Measurements from ENCODE around the gene TK2. TPM values are rescaled to one million over a fixed set of nuclear protein-coding genes. Genes with fewer than 3 reads are reported as not detected.
A peak's percentile ranks its signal among the peaks of the same experiment; 100 is the strongest.

The TK2 gene
- total RNA-seq, 1 donor from 2014 or later, result 33.2 TPM

DNA sequence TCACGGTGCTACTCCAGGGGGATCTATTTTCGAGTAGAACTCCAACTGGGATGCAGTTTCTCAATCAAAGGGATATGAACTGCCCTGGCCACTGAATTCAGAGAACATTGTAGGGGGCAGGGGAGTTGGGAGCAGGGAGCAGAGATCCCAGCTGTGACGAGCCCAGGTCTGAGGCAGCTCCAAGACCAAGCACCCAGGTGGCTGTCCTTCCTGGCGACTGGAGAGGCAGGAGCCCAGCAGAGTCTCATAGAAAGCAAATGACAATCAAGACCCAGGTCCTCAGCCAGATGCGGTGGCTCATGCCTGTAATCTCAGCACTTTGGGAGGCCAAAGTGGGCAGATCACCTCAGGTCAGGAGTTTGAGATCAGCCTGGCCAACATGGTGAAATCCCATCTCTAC lies 60.1 kb downstream of the TK2 start:
- Mint-ChIP-seq H3K4me3 (ENCODE audit: unreplicated experiment) (no peak overlapping the region), H3K27ac (ENCODE audit: unreplicated experiment) (no peak overlapping the region), H3K27me3 (ENCODE audit: unreplicated experiment) (no peaks in the 10 kb centered on the region), H3K4me1 (ENCODE audit: unreplicated experiment) (peaks cover 24% of the 10 kb centered on the region), H3K9me3 (ENCODE audit: unreplicated experiment) (no peaks in the 10 kb centered on the region), H3K36me3 (ENCODE audit: unreplicated experiment) (no peaks in the 10 kb centered on the region)
- DNase-seq (ENCODE audit: extremely low spot score, unreplicated experiment), result no peak
- TF ChIP-seq, protein P1, sequence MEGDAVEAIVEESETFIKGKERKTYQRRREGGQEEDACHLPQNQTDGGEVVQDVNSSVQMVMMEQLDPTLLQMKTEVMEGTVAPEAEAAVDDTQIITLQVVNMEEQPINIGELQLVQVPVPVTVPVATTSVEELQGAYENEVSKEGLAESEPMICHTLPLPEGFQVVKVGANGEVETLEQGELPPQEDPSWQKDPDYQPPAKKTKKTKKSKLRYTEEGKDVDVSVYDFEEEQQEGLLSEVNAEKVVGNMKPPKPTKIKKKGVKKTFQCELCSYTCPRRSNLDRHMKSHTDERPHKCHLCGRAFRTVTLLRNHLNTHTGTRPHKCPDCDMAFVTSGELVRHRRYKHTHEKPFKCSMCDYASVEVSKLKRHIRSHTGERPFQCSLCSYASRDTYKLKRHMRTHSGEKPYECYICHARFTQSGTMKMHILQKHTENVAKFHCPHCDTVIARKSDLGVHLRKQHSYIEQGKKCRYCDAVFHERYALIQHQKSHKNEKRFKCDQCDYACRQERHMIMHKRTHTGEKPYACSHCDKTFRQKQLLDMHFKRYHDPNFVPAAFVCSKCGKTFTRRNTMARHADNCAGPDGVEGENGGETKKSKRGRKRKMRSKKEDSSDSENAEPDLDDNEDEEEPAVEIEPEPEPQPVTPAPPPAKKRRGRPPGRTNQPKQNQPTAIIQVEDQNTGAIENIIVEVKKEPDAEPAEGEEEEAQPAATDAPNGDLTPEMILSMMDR (IDR thresholded peaks at IDR 0.05), result no peak

DNA sequence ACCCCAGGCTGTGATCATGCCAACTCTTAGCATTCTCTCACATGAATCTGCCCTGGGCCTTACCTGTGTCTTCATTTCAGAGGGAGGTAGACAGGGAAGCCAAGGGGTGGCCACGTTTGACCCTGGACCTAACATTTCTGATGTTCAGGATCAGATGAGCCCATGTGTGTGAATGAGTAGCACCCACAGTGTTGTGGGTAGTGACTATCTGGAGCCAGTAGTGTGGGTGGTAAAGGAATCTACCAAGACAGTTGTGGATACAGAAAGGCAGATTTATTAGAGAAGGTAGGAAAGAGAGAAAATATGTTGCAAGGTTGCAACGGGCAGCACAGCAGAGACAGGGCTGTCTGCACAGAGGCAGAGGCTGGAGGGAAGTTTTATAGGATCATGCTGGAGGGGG lies 60.5 kb downstream of the TK2 start:
- H3K9me3 Mint-ChIP-seq (ENCODE audit: unreplicated experiment), result no peaks in the 10 kb centered on the region
- no peak overlapping the region for H3K27ac Mint-ChIP-seq (ENCODE audit: unreplicated experiment)
- no peak for DNase-seq (ENCODE audit: extremely low spot score, unreplicated experiment)
- no peaks in the 10 kb centered on the region for H3K27me3 Mint-ChIP-seq (ENCODE audit: unreplicated experiment)
- no peak overlapping the region for H3K4me3 Mint-ChIP-seq (ENCODE audit: unreplicated experiment)
- peaks cover 24% of the 10 kb centered on the region for H3K4me1 Mint-ChIP-seq (ENCODE audit: unreplicated experiment)
- TF ChIP-seq, protein P1 (IDR thresholded peaks at IDR 0.05), result no peak
- no peaks in the 10 kb centered on the region for H3K36me3 Mint-ChIP-seq (ENCODE audit: unreplicated experiment)

DNA sequence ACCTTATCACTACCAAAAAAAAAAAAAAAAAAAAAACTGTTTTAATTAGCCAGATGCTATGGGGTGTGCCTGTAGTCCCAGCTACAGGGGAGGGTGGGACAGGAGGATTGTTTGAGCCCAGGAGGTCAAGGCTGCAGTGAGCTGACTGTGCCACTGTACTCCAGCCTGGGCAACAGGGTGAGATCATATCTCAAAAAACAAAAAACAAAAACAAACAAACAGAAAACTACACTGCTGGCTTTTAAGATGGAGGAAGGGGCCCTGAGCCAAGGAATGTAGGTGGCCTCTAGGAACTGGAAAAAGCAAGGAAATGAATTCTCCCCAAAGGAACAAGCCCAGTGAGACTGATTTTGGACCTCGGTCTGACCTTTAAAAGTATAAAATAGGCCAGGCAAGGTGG lies 61.4 kb downstream of the TK2 start:
- TF ChIP-seq, protein P1 (IDR thresholded peaks at IDR 0.05), result no peak
- peak overlapping the region; percentile 23 for H3K27ac Mint-ChIP-seq (ENCODE audit: unreplicated experiment)
- H3K4me3 Mint-ChIP-seq (ENCODE audit: unreplicated experiment), result no peak overlapping the region
- H3K36me3 Mint-ChIP-seq (ENCODE audit: unreplicated experiment), result no peaks in the 10 kb centered on the region
- H3K4me1 Mint-ChIP-seq (ENCODE audit: unreplicated experiment), result peaks cover 26% of the 10 kb centered on the region
- H3K9me3 Mint-ChIP-seq (ENCODE audit: unreplicated experiment), result no peaks in the 10 kb centered on the region
- H3K27me3 Mint-ChIP-seq (ENCODE audit: unreplicated experiment), result no peaks in the 10 kb centered on the region
- DNase-seq (ENCODE audit: extremely low spot score, unreplicated experiment), result no peak

DNA sequence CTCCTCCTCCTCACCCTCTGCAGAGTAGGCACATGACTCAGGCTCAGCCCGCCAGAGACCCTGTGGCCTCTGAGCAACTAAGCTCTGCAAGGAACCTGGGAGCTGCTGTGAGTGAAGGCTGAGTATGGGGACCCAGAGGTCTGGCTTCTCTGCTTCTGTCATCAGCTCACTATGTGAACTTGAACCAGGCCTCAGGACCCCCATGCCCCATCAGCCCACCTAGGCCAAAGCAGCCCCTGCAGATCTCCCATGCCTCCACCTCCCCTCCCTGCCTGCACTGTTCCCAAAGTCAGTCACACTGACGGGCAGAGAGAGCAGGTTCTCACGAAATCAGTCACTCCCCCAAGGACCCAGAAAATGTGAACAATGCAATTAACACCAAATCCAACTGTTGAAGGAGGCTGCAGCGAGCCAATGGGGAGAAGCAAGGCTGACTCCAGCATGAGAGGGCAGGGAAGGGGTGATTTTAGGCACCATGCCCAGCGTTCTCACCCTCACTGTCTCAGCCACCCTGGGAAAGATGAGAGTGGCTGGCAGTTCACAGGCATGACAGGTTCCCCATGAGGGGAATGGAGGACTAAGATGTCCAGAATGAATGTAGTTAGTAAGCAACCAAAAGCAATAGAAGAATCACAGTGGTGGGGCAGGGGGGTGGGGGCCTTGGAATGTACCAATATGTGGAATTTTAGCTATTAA lies 62.2 kb downstream of the TK2 start:
- H3K27me3 Mint-ChIP-seq (ENCODE audit: unreplicated experiment), result no peaks in the 10 kb centered on the region
- TF ChIP-seq, protein P1 (IDR thresholded peaks at IDR 0.05), result no peak
- no peaks in the 10 kb centered on the region for H3K9me3 Mint-ChIP-seq (ENCODE audit: unreplicated experiment)
- peak overlapping the region; percentile 89 for H3K27ac Mint-ChIP-seq (ENCODE audit: unreplicated experiment)
- peak; percentile 80 for DNase-seq (ENCODE audit: extremely low spot score, unreplicated experiment)
- H3K4me1 Mint-ChIP-seq (ENCODE audit: unreplicated experiment), result peaks cover 26% of the 10 kb centered on the region
- H3K4me3 Mint-ChIP-seq (ENCODE audit: unreplicated experiment), result no peak overlapping the region
- H3K36me3 Mint-ChIP-seq (ENCODE audit: unreplicated experiment), result no peaks in the 10 kb centered on the region

DNA sequence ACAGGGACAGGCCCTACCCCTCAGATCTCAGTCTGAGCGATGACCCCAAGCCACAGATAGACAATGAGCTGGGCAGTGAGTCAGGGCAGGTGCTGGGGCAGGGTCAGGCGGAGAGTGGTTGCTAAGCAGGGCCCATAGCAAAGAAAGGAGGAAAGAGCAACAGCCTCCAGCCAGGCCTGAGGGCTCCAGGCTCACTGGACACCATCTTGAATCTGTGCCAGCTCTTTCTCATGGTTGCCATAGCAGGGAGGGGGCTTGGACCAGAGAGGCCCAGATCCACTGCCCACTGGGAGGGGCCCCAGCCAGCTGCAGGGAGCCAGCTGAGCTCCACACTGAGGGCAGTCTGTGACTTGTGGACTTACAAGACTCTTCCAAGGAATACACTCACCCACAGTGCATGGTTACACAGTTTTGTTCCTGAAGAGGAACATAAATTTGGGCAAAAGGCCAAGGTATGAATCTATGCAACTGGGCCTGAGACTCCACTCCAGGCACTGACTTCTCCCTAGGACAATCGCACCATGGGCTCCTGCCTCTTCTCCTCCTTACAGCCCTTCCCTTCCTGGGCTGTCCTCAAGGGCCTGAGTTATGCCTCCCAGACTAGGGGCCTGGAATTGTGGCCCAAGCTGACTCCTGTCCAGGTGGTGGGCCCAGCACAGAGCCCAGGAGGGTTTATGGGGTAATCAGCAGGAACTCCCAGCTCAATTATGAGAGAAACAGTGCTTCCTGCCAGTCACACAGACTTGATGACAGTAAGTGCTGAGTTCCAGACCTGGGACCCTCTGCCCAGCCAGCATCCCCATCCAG lies 62.9 kb downstream of the TK2 start:
- peaks cover 26% of the 10 kb centered on the region for H3K4me1 Mint-ChIP-seq (ENCODE audit: unreplicated experiment)
- no peak overlapping the region for H3K4me3 Mint-ChIP-seq (ENCODE audit: unreplicated experiment)
- peak overlapping the region; percentile 89 for H3K27ac Mint-ChIP-seq (ENCODE audit: unreplicated experiment)
- TF ChIP-seq, protein P1 (IDR thresholded peaks at IDR 0.05), result no peak
- no peaks in the 10 kb centered on the region for H3K27me3 Mint-ChIP-seq (ENCODE audit: unreplicated experiment)
- H3K36me3 Mint-ChIP-seq (ENCODE audit: unreplicated experiment), result no peaks in the 10 kb centered on the region
- H3K9me3 Mint-ChIP-seq (ENCODE audit: unreplicated experiment), result no peaks in the 10 kb centered on the region
- DNase-seq (ENCODE audit: extremely low spot score, unreplicated experiment), result peak; percentile 87

Measured in osteocyte (in vitro differentiated cells).